NCI-H1092 treated with DMSO at 0.1 percent for 48 hours (cell line): ENCODE data around the gene PYGM.

Source experiments
- DNase-seq: peaks from one replicate; lab custom pipeline; 2025; lab: John Stamatoyannopoulos, UW

Gene PYGM

GRCh38 chr11:64753380-64754123 is 6.2 kb downstream of the PYGM start:
- DNase-seq: no peak

GRCh38 chr11:64753019-64753379 is 6.8 kb downstream of the PYGM start:
- DNase-seq: no peak

- peak; percentile 27 for DNase-seq
These were observed 7.4 kb downstream of the PYGM start for GRCh38 chr11:64752175-64752970.

- DNase-seq: no peak
These were observed 8.2 kb downstream of the PYGM start for GRCh38 chr11:64751580-64751979.

GRCh38 chr11:64751136-64751535 is 8.6 kb downstream of the PYGM start:
- DNase-seq: no peak

- DNase-seq: no peak
These were observed 9.3 kb downstream of the PYGM start for GRCh38 chr11:64750361-64751054.

- DNase-seq: no peak
These were observed 11.7 kb downstream of the PYGM start for GRCh38 chr11:64747961-64748665.

GRCh38 chr11:64746486-64746885 is 13.3 kb downstream of the PYGM start:
- DNase-seq: no peak

- DNase-seq: no peak
These were observed 14.0 kb downstream of the PYGM start for GRCh38 chr11:64745521-64746328.

GRCh38 chr11:64745189-64745520 is 14.6 kb downstream of the PYGM start:
- no peak for DNase-seq

GRCh38 chr11:64744544-64745188 is 15.1 kb downstream of the PYGM start:
- DNase-seq: no peak

- DNase-seq: no peak
These were observed 15.9 kb downstream of the PYGM start, which contains the start of gene RASGRP2 for GRCh38 chr11:64743591-64744543. Gene RASGRP2 (minus strand): TSS chr11:64744142. CDS start chr11:64742866, 1,276 bp downstream.

GRCh38 chr11:64742889-64743590 is 16.7 kb downstream of the PYGM start:
- DNase-seq: no peak

GRCh38 chr11:64742087-64742888 is 17.5 kb downstream of the PYGM start:
- no peak for DNase-seq

- no peak for DNase-seq
These were observed 18.2 kb downstream of the PYGM start for GRCh38 chr11:64741375-64742086.

GRCh38 chr11:64739871-64740270 is 19.9 kb downstream of the PYGM start:
- no peak for DNase-seq

GRCh38 chr11:64736654-64737053 is 23.1 kb downstream of the PYGM start:
- no peak for DNase-seq
